NCI-H2107 treated with DMSO at 0.1 percent for 48 hours (cell line): ENCODE measurements around the gene PCDHGA11.
"Not testable (repeated sequence)": the region's sequence is repeated elsewhere in the genome, so short reads cannot be mapped to it uniquely, and the experiment has no call there.

ENCODE experiments used
- DNase-seq: peaks from one replicate; lab custom pipeline; 2025; ENCODE audit not compliant: unreplicated experiment; lab: John Stamatoyannopoulos, UW

PCDHGA11 gene

DNA sequence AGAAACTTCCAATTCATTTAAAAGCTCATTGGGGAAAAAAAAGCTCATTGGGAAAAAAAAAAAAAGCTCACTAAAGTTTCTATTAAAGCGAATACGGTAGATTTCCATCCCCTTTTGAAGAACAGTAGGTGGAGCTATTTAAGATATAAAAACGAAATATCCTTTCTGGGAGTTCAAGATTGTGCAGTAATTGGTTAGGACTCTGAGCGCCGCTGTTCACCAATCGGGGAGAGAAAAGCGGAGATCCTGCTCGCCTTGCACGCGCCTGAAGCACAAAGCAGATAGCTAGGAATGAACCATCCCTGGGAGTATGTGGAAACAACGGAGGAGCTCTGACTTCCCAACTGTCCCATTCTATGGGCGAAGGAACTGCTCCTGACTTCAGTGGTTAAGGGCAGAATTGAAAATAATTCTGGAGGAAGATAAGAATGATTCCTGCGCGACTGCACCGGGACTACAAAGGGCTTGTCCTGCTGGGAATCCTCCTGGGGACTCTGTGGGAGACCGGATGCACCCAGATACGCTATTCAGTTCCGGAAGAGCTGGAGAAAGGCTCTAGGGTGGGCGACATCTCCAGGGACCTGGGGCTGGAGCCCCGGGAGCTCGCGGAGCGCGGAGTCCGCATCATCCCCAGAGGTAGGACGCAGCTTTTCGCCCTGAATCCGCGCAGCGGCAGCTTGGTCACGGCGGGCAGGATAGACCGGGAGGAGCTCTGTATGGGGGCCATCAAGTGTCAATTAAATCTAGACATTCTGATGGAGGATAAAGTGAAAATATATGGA lies 9.7 kb downstream of the PCDHGA11 start, which contains the start of gene PCDHGA12:
TSS of gene PCDHGA12 (plus strand) at position 176 of the 782 bp plus-strand sequence. CDS start at position 429, 253 bp downstream.
- DNase-seq: no peak

DNA sequence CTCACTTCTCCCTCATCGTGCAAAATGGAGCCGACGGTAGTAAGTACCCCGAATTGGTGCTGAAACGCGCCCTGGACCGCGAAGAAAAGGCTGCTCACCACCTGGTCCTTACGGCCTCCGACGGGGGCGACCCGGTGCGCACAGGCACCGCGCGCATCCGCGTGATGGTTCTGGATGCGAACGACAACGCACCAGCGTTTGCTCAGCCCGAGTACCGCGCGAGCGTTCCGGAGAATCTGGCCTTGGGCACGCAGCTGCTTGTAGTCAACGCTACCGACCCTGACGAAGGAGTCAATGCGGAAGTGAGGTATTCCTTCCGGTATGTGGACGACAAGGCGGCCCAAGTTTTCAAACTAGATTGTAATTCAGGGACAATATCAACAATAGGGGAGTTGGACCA lies 10.4 kb downstream of the PCDHGA11 start:
- DNase-seq: no peak

DNA sequence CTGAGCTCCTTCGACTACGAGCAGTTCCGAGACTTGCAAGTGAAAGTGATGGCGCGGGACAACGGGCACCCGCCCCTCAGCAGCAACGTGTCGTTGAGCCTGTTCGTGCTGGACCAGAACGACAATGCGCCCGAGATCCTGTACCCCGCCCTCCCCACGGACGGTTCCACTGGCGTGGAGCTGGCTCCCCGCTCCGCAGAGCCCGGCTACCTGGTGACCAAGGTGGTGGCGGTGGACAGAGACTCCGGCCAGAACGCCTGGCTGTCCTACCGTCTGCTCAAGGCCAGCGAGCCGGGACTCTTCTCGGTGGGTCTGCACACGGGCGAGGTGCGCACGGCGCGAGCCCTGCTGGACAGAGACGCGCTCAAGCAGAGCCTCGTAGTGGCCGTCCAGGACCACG lies 11.5 kb downstream of the PCDHGA11 start:
- not testable (repeated sequence) for DNase-seq

DNA sequence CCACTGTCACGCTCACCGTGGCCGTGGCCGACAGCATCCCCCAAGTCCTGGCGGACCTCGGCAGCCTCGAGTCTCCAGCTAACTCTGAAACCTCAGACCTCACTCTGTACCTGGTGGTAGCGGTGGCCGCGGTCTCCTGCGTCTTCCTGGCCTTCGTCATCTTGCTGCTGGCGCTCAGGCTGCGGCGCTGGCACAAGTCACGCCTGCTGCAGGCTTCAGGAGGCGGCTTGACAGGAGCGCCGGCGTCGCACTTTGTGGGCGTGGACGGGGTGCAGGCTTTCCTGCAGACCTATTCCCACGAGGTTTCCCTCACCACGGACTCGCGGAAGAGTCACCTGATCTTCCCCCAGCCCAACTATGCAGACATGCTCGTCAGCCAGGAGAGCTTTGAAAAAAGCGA lies 11.9 kb downstream of the PCDHGA11 start:
- not testable (repeated sequence) for DNase-seq

DNA sequence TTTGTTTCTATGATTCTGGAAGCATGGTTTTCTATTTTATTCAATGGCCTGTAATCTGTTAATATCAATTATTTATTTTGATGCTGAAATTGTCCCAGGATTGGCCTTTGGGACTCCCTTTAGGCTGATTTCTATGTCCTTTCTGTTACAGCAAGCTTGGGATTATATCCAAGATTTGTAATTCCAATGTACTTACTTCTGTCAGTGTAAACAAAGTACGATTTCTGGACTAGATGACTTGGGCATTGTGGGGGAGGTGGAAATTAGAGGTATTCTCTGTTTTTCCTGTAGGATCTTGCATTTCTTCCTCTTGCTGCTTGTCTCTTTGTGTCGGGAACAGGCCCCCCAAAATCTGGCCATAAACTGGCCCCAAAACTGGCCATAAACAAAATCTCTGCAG lies 13.2 kb downstream of the PCDHGA11 start:
- no peak for DNase-seq

DNA sequence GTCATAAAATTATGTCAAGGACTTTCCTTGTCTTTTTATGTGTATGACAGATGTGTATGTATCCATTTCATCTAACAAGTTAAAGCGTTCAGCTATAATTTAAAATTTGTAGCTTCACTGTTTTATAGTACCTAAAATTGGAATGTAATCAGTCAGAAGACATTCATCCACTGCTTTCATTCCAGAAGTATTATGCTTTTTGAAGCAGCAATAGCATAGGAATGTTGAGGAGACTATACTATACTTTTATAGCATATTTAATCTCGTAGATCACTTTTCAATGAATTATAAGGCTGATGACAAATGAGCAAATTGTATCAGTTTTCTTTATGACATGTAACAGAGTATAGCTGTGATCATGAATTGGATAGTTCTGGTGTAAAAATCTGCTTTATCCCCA lies 16.4 kb downstream of the PCDHGA11 start:
- DNase-seq: no peak

DNA sequence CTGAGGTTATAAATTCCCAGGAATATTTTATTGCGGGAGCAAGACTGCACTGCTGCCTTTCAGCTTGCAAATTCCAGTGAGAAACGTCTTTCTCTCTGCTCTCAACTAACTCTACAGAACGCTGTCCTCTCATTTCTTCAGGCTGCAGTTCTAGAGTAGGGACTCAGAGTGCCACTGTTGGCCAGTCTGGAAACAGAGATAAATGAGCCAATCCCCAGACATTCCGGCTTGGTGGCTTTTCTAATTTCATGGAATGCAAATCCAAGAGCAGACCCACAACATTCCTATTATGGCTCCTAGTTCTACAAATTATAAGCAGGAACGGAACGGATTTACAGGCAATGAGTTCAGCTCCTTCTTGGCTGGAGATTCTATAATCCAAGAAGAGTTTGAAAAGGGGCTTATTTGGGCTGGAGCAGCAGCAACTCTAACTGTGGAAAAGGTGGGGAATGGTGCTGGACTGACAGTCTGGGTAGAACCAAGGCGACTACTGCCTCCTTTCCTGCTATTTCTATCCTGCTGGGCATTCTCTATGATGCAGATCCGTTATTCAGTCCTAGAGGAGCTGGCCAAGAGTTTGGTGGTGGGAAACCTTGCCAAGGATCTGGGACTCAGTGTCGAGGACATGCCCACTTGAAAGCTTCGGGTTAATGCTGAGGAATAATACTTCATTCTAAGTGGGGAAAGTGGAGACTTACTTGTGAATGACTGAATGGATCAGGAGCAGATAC lies 18.7 kb downstream of the PCDHGA11 start:
- no peak for DNase-seq

DNA sequence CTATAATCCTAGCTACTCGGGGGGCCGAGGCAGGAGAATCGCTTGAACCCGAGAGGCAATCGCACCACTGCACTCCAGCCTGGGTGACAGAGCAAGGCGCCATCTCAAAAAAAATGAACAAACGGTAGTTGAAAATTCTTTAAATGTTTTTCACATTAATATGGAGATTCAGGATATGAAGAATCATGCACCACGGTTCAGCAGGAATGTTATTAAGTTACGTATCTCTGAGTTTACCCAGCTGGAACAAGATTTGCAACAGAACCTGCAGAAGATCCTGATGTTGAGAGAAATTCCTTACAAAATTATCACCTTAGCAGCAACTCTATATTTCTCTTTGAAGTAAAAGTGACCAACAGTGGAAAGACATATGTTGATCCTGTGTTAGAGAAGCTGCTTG lies 19.5 kb downstream of the PCDHGA11 start:
- DNase-seq: no peak

DNA sequence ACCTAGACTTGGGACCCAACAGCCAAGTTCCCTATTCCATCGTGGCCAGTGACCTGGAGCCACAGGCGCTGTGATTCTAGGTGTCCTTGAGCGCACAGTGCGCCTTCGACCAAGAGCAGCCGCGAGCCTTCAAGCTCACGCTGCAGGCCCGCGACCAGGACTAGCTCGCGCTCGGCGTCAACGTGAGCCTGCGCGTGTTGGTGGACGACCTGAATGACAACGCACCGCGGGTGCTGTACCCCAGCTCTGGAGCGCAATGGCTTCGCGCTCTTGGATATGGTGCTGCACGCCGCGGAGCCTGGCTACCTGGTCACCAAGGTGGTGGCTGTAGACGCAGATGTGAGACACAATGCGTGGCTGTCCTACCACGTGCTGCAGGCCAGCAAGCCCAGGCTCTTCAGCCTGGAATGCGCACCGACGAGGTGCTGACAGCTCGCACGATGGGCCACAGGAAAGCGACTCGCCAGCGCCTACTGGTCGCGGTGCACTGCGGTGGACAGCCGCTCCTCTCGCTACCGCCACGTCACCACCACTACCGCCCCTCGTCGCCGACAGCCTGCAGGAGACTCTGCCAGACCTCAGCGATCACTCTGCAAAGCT lies 20.8 kb downstream of the PCDHGA11 start:
- DNase-seq: no peak

DNA sequence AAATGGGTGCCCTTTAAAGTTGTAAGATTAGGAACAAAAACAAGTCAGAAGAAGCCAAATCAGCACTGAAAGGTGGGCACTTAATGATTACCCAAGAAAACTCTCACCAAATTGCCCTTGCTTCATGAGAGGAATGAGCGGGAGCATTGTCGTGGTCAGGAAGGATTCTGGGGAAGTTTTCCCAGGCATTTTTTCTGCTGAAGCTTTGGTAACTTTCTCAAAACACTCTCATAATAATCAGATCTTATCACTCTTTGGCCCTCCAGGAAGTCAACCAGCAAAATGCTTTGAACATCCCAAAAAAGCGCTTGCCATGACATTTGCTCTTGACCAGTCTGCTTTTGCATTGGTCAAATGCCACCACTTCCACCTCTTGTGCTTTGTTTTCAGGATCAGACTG lies 44.5 kb downstream of the PCDHGA11 start:
- no peak for DNase-seq
